Neural cell (in vitro differentiated cells): ENCODE measurements around the gene ZNF443. TPM values are rescaled to one million over a fixed set of nuclear protein-coding genes. Genes with fewer than 3 reads are reported as not detected.
"Not testable (repeated sequence)": the region's sequence is repeated elsewhere in the genome, so short reads cannot be mapped to it uniquely, and the experiment has no call there.

Experiments
- H2AFZ ChIP-seq: fragments of 200-600, 300-800 bp; sonication (generic), shearing (Covaris generic); 2 replicates; pipeline ENCODE4 v1.6.0; 2014; ENCODE audit warnings: low read depth, mild to moderate bottlenecking, antibody characterized with exemption, low read length, moderate library complexity
- H3F3A ChIP-seq: fragments of 200-600 bp; shearing (Covaris generic); 2 replicates; pipeline ENCODE4 v1.6.1; 2016; ENCODE audit warnings: mild to moderate bottlenecking, moderate library complexity, mixed read lengths, antibody characterized with exemption, low read length; ENCODE audit not compliant: insufficient read depth, poor library complexity, severe bottlenecking
- H3K27ac ChIP-seq: fragments of 200-600, 300-800 bp; sonication (generic), shearing (Covaris generic); 2 replicates; pipeline ENCODE4 v1.5.1; 2014; ENCODE audit warnings: mild to moderate bottlenecking, low read length, moderate library complexity
- H3K27me3 ChIP-seq: fragments of 300-800, 200-600 bp; sonication (generic), shearing (Covaris generic); 2 replicates; pipeline ENCODE4 v1.6.0; 2014; ENCODE audit warnings: mild to moderate bottlenecking, low read depth, low read length, moderate library complexity; ENCODE audit not compliant: insufficient read depth
- H3K36me3 ChIP-seq: fragments of 300-800, 200-600 bp; sonication (generic), shearing (Covaris generic); 2 replicates; pipeline ENCODE4 v1.5.1; 2014; ENCODE audit warnings: mild to moderate bottlenecking, antibody characterized with exemption, low read length, moderate library complexity; ENCODE audit not compliant: insufficient read depth
- H3K4me2 ChIP-seq: fragments of 300-800, 200-600 bp; sonication (generic), shearing (Covaris generic); 2 replicates; pipeline ENCODE4 v1.6.0; 2014; ENCODE audit warnings: mild to moderate bottlenecking, low read length
- H3K4me3 ChIP-seq: fragments of 300-800, 200-600 bp; sonication (generic), shearing (Covaris generic); 2 replicates; pipeline ENCODE4 v1.5.1; 2014; ENCODE audit warnings: mild to moderate bottlenecking, low read length, moderate library complexity
- H3K79me2 ChIP-seq: fragments of 200-600 bp; shearing (Covaris generic); replicated peaks from 2 replicates; pipeline ENCODE4 v1.6.0; 2014; ENCODE audit warnings: mild to moderate bottlenecking, low read length, moderate library complexity; ENCODE audit not compliant: insufficient read depth
- H3K9ac ChIP-seq: fragments of 300-800, 200-600 bp; sonication (generic), shearing (Covaris generic); 2 replicates; pipeline ENCODE4 v1.6.1; 2016; ENCODE audit warnings: mild to moderate bottlenecking, low read length, mixed read lengths
- H3K9me2 ChIP-seq: fragments of 200-600 bp; shearing (Covaris generic); 2 replicates; pipeline ENCODE4 v1.6.1; 2016; ENCODE audit warnings: mild to moderate bottlenecking, low read length, mixed read lengths; ENCODE audit not compliant: insufficient read depth
- H3K9me3 ChIP-seq: fragments of 200-600, 300-800 bp; sonication (generic), shearing (Covaris generic); 2 replicates; pipeline ENCODE4 v1.6.1; 2016; ENCODE audit warnings: mild to moderate bottlenecking, mixed run types, low read length, moderate library complexity, mixed read lengths
- H4K20me1 ChIP-seq: fragments of 200-600 bp; shearing (Covaris generic); 2 replicates; pipeline ENCODE4 v1.6.1; 2016; ENCODE audit warnings: mild to moderate bottlenecking, mixed run types; ENCODE audit not compliant: insufficient read depth
- EP300 ChIP-seq: fragments of 450-650 bp; conservative IDR thresholded peaks from 2 replicates; pipeline ENCODE4 v1.6.1; 2014; ENCODE audit warnings: antibody characterized with exemption, mild to moderate bottlenecking, moderate library complexity; ENCODE audit not compliant: poor library complexity, severe bottlenecking
- EZH2 ChIP-seq: fragments of 200-600, 300-800 bp; shearing (Covaris generic), sonication (generic); IDR thresholded peaks from 2 replicates; pipeline ENCODE4 v1.6.1; 2014; ENCODE audit warnings: antibody characterized with exemption, low read length, borderline replicate concordance, mild to moderate bottlenecking; ENCODE audit not compliant: insufficient read depth, poor library complexity, severe bottlenecking
- MXI1 ChIP-seq: fragments of 450-650 bp; conservative IDR thresholded peaks from 2 replicates; pipeline ENCODE4 v1.6.1; 2014; ENCODE audit warnings: antibody characterized with exemption, mild to moderate bottlenecking; ENCODE audit not compliant: poor library complexity, severe bottlenecking
- POLR2AphosphoS5 ChIP-seq: IDR thresholded peaks from 2 replicates; pipeline ENCODE4 v1.6.1; 2012
- RAD21 ChIP-seq: fragments of 450-650 bp; conservative IDR thresholded peaks from 2 replicates; pipeline ENCODE4 v1.6.1; 2014; ENCODE audit warnings: antibody characterized with exemption, mild to moderate bottlenecking, moderate library complexity
- SMC3 ChIP-seq: fragments of 450-650 bp; conservative IDR thresholded peaks from 2 replicates; pipeline ENCODE4 v1.6.1; 2014; ENCODE audit warnings: antibody characterized with exemption, mild to moderate bottlenecking, moderate library complexity; ENCODE audit not compliant: poor library complexity
- TAF1 ChIP-seq: IDR thresholded peaks from 2 replicates; pipeline ENCODE4 v1.6.1; 2012; ENCODE audit warnings: low read depth
- polyA plus RNA-seq: library from polyadenylated mRNA; depleted of rRNA; stranded (reverse); fragments of >200 nt; gene quantifications from 2 replicates; pipeline ENCODE4 v1.2.3, GENCODE V29; 2014
- TF ChIP-seq, protein P1 (sequence below): IDR thresholded peaks from 2 replicates; pipeline ENCODE4 v1.6.1; 2012; ENCODE audit warnings: borderline replicate concordance
- TF ChIP-seq, protein P2 (sequence below): fragments of 450-650 bp; IDR thresholded peaks from 2 replicates; pipeline ENCODE4 v1.5.1; 2014; ENCODE audit warnings: antibody characterized with exemption, mild to moderate bottlenecking, moderate library complexity; ENCODE audit not compliant: poor library complexity, severe bottlenecking

Gene ZNF443
- polyA plus RNA-seq, 1 donor from 2014 or later, result 11.5 TPM

DNA sequence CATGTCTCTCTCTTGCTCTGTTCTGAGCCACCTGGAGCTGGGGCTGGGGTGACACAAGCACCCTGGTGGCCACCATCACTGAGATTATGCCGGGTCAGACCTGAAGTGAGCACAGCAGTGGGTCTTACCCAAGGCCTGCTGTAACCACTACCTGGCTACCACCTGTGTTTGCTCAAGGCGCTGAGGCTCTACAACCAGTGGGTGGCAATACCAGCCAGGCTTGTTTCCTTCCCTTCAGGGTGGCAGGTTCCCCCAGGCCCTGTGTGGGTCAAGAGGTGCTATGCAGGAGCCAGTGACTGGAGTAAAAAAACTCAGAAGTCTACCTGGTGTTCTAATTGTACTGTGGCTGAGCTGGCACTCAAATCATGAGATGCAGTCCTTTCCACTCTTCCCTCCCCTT, 8.0 kb upstream of the ZNF443 start:
- H3K79me2 ChIP-seq, result no peaks in the 10 kb centered on the region
- H3K27ac ChIP-seq, result no peak overlapping the region
- TF ChIP-seq EP300 (no peak), POLR2AphosphoS5 (no peak), TAF1 (no peak), SMC3 (no peak), MXI1 (no peak), RAD21 (no peak), EZH2 (no peak)
- TF ChIP-seq, protein P1, sequence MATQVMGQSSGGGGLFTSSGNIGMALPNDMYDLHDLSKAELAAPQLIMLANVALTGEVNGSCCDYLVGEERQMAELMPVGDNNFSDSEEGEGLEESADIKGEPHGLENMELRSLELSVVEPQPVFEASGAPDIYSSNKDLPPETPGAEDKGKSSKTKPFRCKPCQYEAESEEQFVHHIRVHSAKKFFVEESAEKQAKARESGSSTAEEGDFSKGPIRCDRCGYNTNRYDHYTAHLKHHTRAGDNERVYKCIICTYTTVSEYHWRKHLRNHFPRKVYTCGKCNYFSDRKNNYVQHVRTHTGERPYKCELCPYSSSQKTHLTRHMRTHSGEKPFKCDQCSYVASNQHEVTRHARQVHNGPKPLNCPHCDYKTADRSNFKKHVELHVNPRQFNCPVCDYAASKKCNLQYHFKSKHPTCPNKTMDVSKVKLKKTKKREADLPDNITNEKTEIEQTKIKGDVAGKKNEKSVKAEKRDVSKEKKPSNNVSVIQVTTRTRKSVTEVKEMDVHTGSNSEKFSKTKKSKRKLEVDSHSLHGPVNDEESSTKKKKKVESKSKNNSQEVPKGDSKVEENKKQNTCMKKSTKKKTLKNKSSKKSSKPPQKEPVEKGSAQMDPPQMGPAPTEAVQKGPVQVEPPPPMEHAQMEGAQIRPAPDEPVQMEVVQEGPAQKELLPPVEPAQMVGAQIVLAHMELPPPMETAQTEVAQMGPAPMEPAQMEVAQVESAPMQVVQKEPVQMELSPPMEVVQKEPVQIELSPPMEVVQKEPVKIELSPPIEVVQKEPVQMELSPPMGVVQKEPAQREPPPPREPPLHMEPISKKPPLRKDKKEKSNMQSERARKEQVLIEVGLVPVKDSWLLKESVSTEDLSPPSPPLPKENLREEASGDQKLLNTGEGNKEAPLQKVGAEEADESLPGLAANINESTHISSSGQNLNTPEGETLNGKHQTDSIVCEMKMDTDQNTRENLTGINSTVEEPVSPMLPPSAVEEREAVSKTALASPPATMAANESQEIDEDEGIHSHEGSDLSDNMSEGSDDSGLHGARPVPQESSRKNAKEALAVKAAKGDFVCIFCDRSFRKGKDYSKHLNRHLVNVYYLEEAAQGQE, result no peak
- TF ChIP-seq, protein P2, sequence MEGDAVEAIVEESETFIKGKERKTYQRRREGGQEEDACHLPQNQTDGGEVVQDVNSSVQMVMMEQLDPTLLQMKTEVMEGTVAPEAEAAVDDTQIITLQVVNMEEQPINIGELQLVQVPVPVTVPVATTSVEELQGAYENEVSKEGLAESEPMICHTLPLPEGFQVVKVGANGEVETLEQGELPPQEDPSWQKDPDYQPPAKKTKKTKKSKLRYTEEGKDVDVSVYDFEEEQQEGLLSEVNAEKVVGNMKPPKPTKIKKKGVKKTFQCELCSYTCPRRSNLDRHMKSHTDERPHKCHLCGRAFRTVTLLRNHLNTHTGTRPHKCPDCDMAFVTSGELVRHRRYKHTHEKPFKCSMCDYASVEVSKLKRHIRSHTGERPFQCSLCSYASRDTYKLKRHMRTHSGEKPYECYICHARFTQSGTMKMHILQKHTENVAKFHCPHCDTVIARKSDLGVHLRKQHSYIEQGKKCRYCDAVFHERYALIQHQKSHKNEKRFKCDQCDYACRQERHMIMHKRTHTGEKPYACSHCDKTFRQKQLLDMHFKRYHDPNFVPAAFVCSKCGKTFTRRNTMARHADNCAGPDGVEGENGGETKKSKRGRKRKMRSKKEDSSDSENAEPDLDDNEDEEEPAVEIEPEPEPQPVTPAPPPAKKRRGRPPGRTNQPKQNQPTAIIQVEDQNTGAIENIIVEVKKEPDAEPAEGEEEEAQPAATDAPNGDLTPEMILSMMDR, result no peak
- H3K4me2 ChIP-seq, result no peak overlapping the region
- H3K9ac ChIP-seq, result no peak overlapping the region
- no peaks in the 10 kb centered on the region for H3K9me3 ChIP-seq
- H3F3A ChIP-seq, result no peaks in the 10 kb centered on the region
- H4K20me1 ChIP-seq, result no peaks in the 10 kb centered on the region
- H3K36me3 ChIP-seq, result no peaks in the 10 kb centered on the region
- H3K27me3 ChIP-seq, result no peaks in the 10 kb centered on the region
- no peaks in the 10 kb centered on the region for H3K9me2 ChIP-seq
- no peak overlapping the region for H2AFZ ChIP-seq
- H3K4me3 ChIP-seq, result no peak overlapping the region

DNA sequence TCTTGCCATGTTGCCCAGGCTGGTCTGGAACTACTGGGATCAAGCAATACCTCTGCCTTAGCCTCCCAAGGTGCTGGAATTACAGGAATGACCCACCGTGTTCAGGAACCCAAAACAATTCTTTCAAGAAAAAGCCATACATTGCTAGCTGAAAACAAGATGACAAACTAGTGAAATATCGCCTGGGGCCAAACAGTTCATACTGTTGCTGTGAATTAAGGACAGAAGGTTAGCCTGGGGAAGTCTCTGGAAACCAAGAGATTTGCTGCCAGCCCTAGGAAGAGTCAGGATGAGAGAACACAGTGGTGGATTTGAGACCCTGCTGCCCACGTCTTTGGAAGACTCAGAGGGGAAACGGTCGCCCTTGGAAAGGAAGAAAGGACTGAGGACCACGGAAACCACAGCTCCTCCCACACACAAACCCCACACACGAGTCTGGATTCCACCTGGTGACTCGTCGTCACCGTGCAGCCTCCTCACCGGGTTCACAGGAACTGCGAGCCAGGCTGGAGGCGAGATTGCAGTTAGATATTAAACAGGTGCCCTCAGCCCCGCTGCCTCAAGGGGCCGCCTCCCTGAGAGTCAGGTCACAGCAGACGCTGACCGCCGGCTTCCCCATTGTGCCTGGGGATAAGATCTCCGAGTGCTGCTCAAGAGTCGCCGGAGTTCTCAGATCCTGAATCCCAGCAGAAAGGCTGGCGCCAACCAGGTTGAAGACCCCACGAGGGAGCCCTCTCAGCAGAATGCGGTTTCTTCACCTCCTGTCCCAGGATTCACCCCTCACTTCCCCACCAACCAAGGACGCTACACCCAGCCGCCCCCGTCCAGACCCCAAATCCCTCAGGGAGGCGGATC, 908 bp downstream of the ZNF443 start:
- H3K27ac ChIP-seq, result peak overlapping the region; percentile 68

DNA sequence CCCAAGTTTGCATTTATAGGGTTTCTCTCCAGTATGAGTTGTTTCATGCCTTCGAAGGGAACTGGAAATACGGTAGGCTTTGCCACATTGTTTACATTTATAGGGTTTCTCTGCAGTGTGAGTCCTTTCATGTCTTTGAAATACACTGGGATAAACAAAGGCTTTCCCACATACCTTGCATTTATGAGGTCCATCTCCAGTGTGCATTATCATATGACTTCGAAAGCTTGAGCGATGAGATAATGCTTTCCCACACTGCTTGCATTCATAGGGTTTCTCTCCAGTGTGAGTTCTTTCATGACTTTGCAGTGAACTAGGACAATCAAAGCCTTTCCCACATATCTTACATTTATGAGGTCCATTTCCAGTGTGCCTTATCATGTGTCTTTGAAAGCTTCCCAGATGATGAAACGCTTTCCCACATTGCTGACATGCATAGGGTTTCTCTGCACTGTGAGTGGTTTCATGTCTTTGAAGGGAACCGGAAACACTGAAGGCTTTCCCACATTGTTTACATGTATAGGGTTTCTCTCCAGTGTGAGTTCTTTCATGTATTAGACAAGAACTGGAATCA, 10.0 kb downstream of the ZNF443 start:
- H2AFZ ChIP-seq, H3K9me3 ChIP-seq, H3K79me2 ChIP-seq, H3K4me2 ChIP-seq, H3K36me3 ChIP-seq, H3K9ac ChIP-seq, H4K20me1 ChIP-seq, H3F3A ChIP-seq, H3K4me3 ChIP-seq, H3K9me2 ChIP-seq, H3K27me3 ChIP-seq, H3K27ac ChIP-seq: not testable (repeated sequence)

More for the DNA sequence above, 908 bp downstream of the ZNF443 start:
- H3K4me2 ChIP-seq, H2AFZ ChIP-seq, H3K27me3 ChIP-seq, H3K36me3 ChIP-seq, H4K20me1 ChIP-seq, H3K9me2 ChIP-seq, H3F3A ChIP-seq, H3K9me3 ChIP-seq: not testable (repeated sequence)
- peaks cover 13% of the 10 kb centered on the region for H3K79me2 ChIP-seq
- peak overlapping the region; percentile 75 for H3K4me3 ChIP-seq
- H3K9ac ChIP-seq, result peak overlapping the region; percentile 71
